GM19238 (cell line): ENCODE results near the gene PATZ1.

ENCODE experiments used
- DNase-seq: peaks from one replicate; pipeline ENCODE4 v3.0.0; 2011; ENCODE audit warnings: low spot score; ENCODE audit not compliant: insufficient read length

PATZ1 gene

DNA sequence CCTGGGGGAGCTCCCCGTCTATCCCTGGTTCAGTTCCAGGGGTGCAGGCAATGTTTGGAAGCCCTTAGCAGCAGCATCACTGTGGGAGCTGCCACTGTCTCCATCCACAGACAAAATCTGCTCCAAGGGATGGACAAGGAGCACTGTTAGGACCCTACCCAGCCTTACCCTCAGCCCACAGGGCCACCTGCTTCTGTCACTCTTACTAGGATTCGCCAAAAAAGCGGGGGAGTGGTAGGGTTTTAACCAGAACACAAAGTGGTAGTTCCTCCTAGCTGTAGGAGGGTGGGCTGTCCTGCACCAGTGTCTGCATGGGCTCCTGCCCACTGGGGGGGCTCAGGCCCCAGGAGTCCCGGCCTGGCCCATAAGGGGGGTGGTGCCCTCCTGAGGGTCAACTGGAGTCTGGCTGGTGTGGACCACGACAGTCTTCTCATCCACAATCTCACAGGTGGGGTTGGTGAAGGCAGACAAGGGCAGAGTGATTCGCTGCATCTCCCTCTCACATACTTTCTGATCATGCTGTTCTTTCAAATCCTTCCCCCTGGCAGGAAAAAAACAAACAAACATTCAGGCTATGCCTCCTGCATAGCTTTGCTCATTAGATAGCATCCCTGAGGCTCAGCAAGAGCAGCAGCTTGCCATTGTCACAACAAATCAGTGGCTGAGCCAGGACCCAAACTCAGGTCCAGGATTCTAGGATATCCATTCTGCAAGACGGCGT, 63.2 kb downstream of the PATZ1 start:
- no peak for DNase-seq

DNA sequence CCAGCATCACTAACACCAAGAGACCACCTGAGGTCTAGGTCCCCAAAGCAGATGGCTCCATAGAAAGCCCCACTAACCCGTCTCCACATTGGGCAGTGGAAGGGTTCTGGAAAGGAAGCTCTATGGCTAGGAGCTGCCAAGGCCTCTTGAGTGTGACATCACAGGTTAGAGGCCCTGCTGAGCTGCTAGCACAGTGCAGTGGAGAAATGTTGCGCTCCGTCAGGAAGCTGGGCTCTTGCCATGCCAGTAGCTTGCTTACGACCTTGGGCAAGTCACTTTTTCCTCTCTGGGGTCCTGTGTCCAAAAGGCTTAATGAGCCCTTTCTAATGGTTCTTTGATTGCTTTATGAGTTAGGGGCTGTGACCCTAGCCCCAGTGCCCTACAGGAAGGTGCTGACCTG, 64.4 kb downstream of the PATZ1 start:
- DNase-seq: no peak

DNA sequence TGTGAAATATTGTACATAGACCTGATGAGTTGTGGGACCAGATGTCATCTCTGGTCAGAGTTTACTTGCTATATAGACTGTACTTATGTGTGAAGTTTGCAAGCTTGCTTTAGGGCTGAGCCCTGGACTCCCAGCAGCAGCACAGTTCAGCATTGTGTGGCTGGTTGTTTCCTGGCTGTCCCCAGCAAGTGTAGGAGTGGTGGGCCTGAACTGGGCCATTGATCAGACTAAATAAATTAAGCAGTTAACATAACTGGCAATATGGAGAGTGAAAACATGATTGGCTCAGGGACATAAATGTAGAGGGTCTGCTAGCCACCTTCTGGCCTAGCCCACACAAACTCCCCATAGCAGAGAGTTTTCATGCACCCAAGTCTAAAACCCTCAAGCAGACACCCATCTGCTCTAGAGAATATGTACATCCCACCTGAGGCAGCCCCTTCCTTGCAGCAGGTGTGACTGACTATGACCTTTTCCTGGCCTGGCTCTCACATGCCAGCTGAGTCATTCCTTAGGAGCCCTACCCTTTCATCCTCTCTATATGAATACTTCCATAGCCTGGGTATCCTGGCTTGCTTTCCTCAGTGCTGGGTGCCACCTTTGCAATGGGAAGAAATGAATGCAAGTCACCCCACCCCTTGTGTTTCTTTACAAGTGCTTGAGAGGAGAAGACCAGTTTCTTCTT, 66.2 kb downstream of the PATZ1 start:
- DNase-seq: no peak

DNA sequence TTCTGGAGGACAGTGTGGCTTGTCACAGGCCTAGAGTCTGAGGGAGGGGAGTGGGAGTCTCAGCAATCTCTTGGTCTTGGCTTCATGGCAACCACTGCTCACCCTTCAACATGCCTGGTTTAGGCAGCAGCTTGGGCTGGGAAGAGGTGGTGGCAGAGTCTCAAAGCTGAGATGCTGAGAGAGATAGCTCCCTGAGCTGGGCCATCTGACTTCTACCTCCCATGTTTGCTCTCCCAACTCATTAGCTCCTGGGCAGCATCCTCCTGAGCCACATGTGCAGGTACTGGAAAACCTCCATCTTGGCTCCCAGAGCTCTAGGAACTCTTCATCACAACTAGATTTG, 66.8 kb downstream of the PATZ1 start:
- no peak for DNase-seq

DNA sequence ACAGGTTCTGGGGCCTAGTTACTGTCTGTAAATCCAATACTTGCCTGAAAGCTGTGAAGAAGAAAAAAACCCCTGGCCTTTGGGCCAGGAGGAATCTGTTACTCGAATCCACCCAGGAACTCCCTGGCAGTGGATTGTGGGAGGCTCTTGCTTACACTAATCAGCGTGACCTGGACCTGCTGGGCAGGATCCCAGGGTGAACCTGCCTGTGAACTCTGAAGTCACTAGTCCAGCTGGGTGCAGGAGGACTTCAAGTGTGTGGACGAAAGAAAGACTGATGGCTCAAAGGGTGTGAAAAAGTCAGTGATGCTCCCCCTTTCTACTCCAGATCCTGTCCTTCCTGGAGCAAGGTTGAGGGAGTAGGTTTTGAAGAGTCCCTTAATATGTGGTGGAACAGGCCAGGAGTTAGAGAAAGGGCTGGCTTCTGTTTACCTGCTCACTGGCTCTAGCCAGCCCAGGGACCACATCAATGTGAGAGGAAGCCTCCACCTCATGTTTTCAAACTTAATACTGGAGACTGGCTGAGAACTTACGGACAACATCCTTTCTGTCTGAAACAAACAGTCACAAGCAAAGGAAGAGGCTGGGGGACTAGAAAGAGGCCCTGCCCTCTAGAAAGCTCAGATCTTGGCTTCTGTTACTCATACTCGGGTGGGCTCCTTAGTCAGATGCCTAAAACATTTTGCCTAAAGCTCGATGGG, 67.4 kb downstream of the PATZ1 start:
- no peak for DNase-seq

GRCh38 chr22:31278151-31278621, 68.0 kb downstream of the PATZ1 start:
- DNase-seq: no peak

DNA sequence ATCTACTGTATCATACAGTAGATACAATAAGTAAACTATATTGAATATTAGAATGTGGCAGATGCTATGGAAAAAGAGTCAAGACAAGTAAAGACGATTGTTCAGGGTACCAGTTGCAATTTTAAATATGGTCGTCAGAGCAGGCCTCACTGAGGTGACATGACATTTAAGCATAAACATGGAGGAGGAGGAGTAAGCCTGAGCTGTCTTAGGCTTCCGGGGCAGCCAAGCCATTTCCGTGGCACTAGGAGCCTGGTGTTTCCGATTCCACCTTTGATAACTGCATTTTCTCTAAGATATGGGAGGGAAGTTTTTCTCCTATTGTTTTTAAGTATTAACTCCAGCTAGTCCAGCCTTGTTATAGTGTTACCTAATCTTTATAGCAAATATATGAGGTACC, 68.4 kb downstream of the PATZ1 start:
- DNase-seq: no peak

- DNase-seq: no peak
These were observed 69.5 kb downstream of the PATZ1 start for GRCh38 chr22:31276426-31277167.
